Measurements from ENCODE around the gene PLSCR2. TPM values are rescaled to one million over a fixed set of nuclear protein-coding genes. Genes with fewer than 3 reads are reported as not detected.

The PLSCR2 gene
- total and polyA plus RNA-seq, 2 of the 8 experiments (the other 6 are each of a cell fraction or from before 2014, with no cell fraction given) = not detected

DNA sequence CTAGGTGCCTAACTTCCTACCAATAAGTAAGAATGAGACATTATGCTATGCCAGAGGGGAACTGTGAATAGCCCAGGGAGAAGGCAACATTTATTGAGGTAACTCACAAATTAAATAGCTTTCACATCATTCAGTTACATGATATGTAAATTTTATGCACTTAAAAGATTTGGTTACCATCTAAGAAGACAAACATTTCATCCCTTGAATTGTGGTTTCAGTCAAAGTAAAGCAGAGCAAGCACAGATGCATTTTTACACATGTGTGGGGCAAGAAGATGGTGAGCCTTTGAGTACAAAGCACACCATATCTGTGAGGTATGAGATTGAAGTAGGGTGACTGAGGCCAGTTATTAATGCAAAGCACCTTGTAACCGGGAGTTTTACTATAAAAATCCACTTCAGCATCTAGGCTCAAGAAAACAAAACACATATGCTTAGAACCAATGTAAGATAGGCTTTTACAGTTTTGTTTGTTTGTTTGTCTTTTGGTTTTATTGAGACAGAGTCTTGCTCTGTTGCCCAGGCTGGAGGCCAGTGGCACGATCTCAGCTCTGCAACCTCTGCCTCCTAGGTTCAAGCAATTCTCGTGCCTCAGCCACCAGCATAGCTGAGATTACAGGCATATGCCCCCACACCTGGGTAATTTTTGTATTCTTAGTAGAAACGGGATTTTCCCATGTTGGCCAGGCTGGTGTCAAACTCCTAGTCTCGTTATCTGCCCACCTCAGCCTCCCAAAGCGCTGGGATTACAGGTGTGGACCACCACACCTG lies 3.5 kb downstream of the PLSCR2 start:
- H2AK5ac ChIP-seq (ENCODE audit: low read depth, low read length) = no peak overlapping the region
- CTCF ChIA-PET (ENCODE audit: partially characterized antibody) = interaction anchor here (0.7 kb wide), 1 partner anchor 11 kb away, joined by 3 read pairs; no protein-coding TSS in a partner anchor
- H3K4ac ChIP-seq (replicated peaks; ENCODE audit: insufficient read length, low read depth, low read length) = no peak overlapping the region
- POLR2A ChIA-PET (ENCODE audit: partially characterized antibody) = no interaction called here
- H3K27ac ChIP-seq (ENCODE audit: low read depth, low read length) = no peak overlapping the region
- peaks cover 0 to 3% (median 0%) of the 10 kb centered on the region in 4 experiments; a peak in 1 of 7 replicates for H3K4me1 ChIP-seq (replicated peaks in 1 of 4; ENCODE audit: control insufficient read depth in 3 of 4, insufficient read depth in 4 of 4, low read length in 3 of 4)
- no peaks in the 10 kb centered on the region for H3K23me2 ChIP-seq (ENCODE audit: low read depth, low read length)
- no peak overlapping the region for H2AFZ ChIP-seq (ENCODE audit: low read length)
- H3K23ac ChIP-seq (ENCODE audit: insufficient read length) = no peak overlapping the region
- H3K9ac ChIP-seq (replicated peaks in 1 of 4; ENCODE audit: extremely low read depth in 1 of 4, low read depth in 3 of 4, low read length in 3 of 4) = no peak overlapping the region
- no peak overlapping the region for H3K4me2 ChIP-seq (ENCODE audit: insufficient read depth in 1 of 2, low read depth in 2 of 2, low read length in 2 of 2)
- no peak overlapping the region for H3K56ac ChIP-seq (replicated peaks; ENCODE audit: insufficient read length, low read depth, low read length)
- no peak overlapping the region for H2BK12ac ChIP-seq (ENCODE audit: low read depth, low read length)
- FAIRE-seq (no peak), DNase-seq (ENCODE audit: low read depth in 1 of 2, low spot score in 2 of 2) (no peak)
- no peak overlapping the region for H2BK120ac ChIP-seq (replicated peaks; ENCODE audit: low read depth, low read length)
- no peaks in the 10 kb centered on the region for H4K20me1 ChIP-seq (replicated peaks in 1 of 2; ENCODE audit: control insufficient read depth in 1 of 2, insufficient read depth in 2 of 2, low read length in 2 of 2)
- H4K91ac ChIP-seq (replicated peaks; ENCODE audit: insufficient read length, low read length) = no peak overlapping the region
- no peak overlapping the region for H2BK20ac ChIP-seq (ENCODE audit: low read length)
- no peaks in the 10 kb centered on the region for H3K36me3 ChIP-seq (ENCODE audit: control insufficient read depth in 2 of 4, insufficient read depth in 4 of 4, low read length in 3 of 4)
- H3K14ac ChIP-seq (ENCODE audit: insufficient read length) = no peak overlapping the region
- WGBS, 2 experiments (ENCODE audit: extremely low coverage in 1 of 2, insufficient coverage in 1 of 2, insufficient read length in 1 of 2, insufficient replicate concordance in 2 of 2, low coverage in 1 of 2, low lambda C conversion rate in 2 of 2, missing lambda C conversion rate in 1 of 2) = 91% methylated on average over 6 of the region's 6 CpGs; no CpG with 5 or more reads in 1 of the 2 experiments
- no peak overlapping the region for H2BK5ac ChIP-seq (ENCODE audit: low read depth, low read length)
- H3K79me2 ChIP-seq (ENCODE audit: control insufficient read depth in 1 of 2, insufficient read depth in 2 of 2, low read length in 2 of 2) = no peaks in the 10 kb centered on the region
- no peak overlapping the region for H2BK15ac ChIP-seq (ENCODE audit: low read length)
- no peaks in the 10 kb centered on the region for H3K79me1 ChIP-seq (ENCODE audit: low read depth, low read length)
- no peak overlapping the region for H4K5ac ChIP-seq (ENCODE audit: insufficient read length, low read depth, low read length)
- no peak overlapping the region for H3K18ac ChIP-seq (ENCODE audit: extremely low read depth, low read length)
- no peak overlapping the region for H4K8ac ChIP-seq (ENCODE audit: extremely low read depth, insufficient read depth, low read length)
- H3K9me3 ChIP-seq (ENCODE audit: insufficient read depth in 2 of 2, low read depth in 1 of 2, low read length in 1 of 2) = no peaks in the 10 kb centered on the region; a peak in 1 of 4 replicates
- TF ChIP-seq TAF1 (IDR thresholded peaks at IDR 0.05; ENCODE audit: low read depth, low read length) = no peak
- no peak for TF ChIP-seq EGR1 (IDR thresholded peaks at IDR 0.05; ENCODE audit: borderline replicate concordance, low read depth, low read length)
- TF ChIP-seq CBX5 (IDR thresholded peaks at IDR 0.05; ENCODE audit: low read depth, low read length) = no peak
- TF ChIP-seq TEAD4 (IDR thresholded peaks at IDR 0.05; ENCODE audit: low read depth, low read length) = no peak
- TF ChIP-seq CHD2 (IDR thresholded peaks at IDR 0.05; ENCODE audit: low read length) = no peak
- no peak for TF ChIP-seq MAFK (IDR thresholded peaks at IDR 0.05; ENCODE audit: low read depth, low read length)
- no peak for TF ChIP-seq CREB1 (IDR thresholded peaks at IDR 0.05)
- no peaks in the 10 kb centered on the region for H3K27me3 ChIP-seq (replicated peaks in 1 of 4; ENCODE audit: control insufficient read depth in 3 of 4, extremely low read depth in 1 of 4, insufficient read depth in 3 of 4, low read length in 3 of 4)
- no peak overlapping the region for H3K4me3 ChIP-seq (ENCODE audit: extremely low read depth in 1 of 4, insufficient read depth in 2 of 4, low read depth in 3 of 4, low read length in 4 of 4)
